Activated CD4-positive, CD25-positive, alpha-beta regulatory T cell treated with anti-CD3 and anti-CD28 coated beads, Interleukin-2, amount 50 U/mL, for 24 hours (primary cell): ENCODE data around the gene LINGO4.

Source experiments
- ATAC-seq, 2 donors: fragments of 150-1000 bp; cut with Tn5 transposase; one replicate each; pipeline ENCODE4 v1.10.0; 2021; ENCODE audit warnings: mild to moderate bottlenecking in 1 of 2, moderate library complexity in 1 of 2

Gene LINGO4

GRCh38 chr1:151805066-151805820 lies at the start of gene LINGO4:
TSS of gene LINGO4 (minus strand) at chr1:151805419. CDS start at chr1:151802704, 2,715 bp downstream.
- ATAC-seq, result no peak

- no peak for ATAC-seq
These were observed 49.4 kb upstream of the LINGO4 start for GRCh38 chr1:151854658-151855057.

- ATAC-seq, result no peak
These were observed 48.3 kb upstream of the LINGO4 start, which contains the start of gene THEM5 for GRCh38 chr1:151853411-151853943. TSS of gene THEM5 (minus strand) at chr1:151853712. CDS start at chr1:151853565, 147 bp downstream.

- ATAC-seq, result no peak
These were observed 47.5 kb upstream of the LINGO4 start for GRCh38 chr1:151852733-151853132.

- ATAC-seq, result no peak
These were observed 46.7 kb upstream of the LINGO4 start for GRCh38 chr1:151851886-151852285.

- ATAC-seq, result no peak
These were observed 44.7 kb upstream of the LINGO4 start for GRCh38 chr1:151849871-151850270.

GRCh38 chr1:151849126-151849525 lies 43.9 kb upstream of the LINGO4 start:
- no peak for ATAC-seq

GRCh38 chr1:151847867-151848596 lies 42.8 kb upstream of the LINGO4 start:
- ATAC-seq, result no peak

- peak; percentile 23 to 28 for ATAC-seq
These were observed 41.5 kb upstream of the LINGO4 start for GRCh38 chr1:151846686-151847237.

GRCh38 chr1:151846062-151846568 lies 40.9 kb upstream of the LINGO4 start:
- ATAC-seq, result peak; percentile 59 to 75

- no peak for ATAC-seq
These were observed 38.2 kb upstream of the LINGO4 start for GRCh38 chr1:151843398-151843797.

- ATAC-seq, result no peak
These were observed 35.9 kb upstream of the LINGO4 start for GRCh38 chr1:151841141-151841540.

- no peak for ATAC-seq
These were observed 35.2 kb upstream of the LINGO4 start for GRCh38 chr1:151840421-151840820.

GRCh38 chr1:151839457-151840403 lies 34.5 kb upstream of the LINGO4 start, which contains the start of gene C2CD4D:
TSS of gene C2CD4D (minus strand) at chr1:151839820. CDS start at chr1:151838989, 831 bp downstream.
- peak; percentile 74 to 77 for ATAC-seq

- ATAC-seq, result no peak
These were observed 33.8 kb upstream of the LINGO4 start for GRCh38 chr1:151839082-151839412.

- ATAC-seq, result peak; percentile 18 to 22
These were observed 33.2 kb upstream of the LINGO4 start for GRCh38 chr1:151838222-151839081.

GRCh38 chr1:151837884-151838221 lies 32.6 kb upstream of the LINGO4 start:
- no peak for ATAC-seq

GRCh38 chr1:151837197-151837596 lies 32.0 kb upstream of the LINGO4 start:
- peak; percentile 45 for ATAC-seq

GRCh38 chr1:151835596-151835995 lies 30.4 kb upstream of the LINGO4 start:
- no peak for ATAC-seq

GRCh38 chr1:151834239-151834638 lies 29.0 kb upstream of the LINGO4 start:
- no peak for ATAC-seq
